D721Med (cell line): ENCODE measurements around the gene TMC3.
"Not testable (repeated sequence)": the region's sequence is repeated elsewhere in the genome, so short reads cannot be mapped to it uniquely, and the experiment has no call there.

Experiments used
- DNase-seq: peaks from one replicate; pipeline ENCODE4 v3.0.0; 2011; ENCODE audit warnings: low spot score; ENCODE audit not compliant: insufficient read length
- FAIRE-seq: peaks from 2 replicates; lab custom pipeline; 2011; peaks lifted over from hg19 to GRCh38; lab: Jason Lieb, UNC
- TF ChIP-seq, protein P1 (sequence below): IDR thresholded peaks from 2 replicates; pipeline ENCODE4 v1.5.1; 2012; ENCODE audit warnings: mild to moderate bottlenecking, control low read depth; ENCODE audit not compliant: insufficient read depth; ENCODE audit errors: missing control alignments

Gene TMC3

GRCh38 chr15:81349271-81349670, 24.7 kb downstream of the TMC3 start:
- FAIRE-seq (no peak), DNase-seq (no peak)
- TF ChIP-seq, protein P1, sequence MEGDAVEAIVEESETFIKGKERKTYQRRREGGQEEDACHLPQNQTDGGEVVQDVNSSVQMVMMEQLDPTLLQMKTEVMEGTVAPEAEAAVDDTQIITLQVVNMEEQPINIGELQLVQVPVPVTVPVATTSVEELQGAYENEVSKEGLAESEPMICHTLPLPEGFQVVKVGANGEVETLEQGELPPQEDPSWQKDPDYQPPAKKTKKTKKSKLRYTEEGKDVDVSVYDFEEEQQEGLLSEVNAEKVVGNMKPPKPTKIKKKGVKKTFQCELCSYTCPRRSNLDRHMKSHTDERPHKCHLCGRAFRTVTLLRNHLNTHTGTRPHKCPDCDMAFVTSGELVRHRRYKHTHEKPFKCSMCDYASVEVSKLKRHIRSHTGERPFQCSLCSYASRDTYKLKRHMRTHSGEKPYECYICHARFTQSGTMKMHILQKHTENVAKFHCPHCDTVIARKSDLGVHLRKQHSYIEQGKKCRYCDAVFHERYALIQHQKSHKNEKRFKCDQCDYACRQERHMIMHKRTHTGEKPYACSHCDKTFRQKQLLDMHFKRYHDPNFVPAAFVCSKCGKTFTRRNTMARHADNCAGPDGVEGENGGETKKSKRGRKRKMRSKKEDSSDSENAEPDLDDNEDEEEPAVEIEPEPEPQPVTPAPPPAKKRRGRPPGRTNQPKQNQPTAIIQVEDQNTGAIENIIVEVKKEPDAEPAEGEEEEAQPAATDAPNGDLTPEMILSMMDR = no peak

DNA sequence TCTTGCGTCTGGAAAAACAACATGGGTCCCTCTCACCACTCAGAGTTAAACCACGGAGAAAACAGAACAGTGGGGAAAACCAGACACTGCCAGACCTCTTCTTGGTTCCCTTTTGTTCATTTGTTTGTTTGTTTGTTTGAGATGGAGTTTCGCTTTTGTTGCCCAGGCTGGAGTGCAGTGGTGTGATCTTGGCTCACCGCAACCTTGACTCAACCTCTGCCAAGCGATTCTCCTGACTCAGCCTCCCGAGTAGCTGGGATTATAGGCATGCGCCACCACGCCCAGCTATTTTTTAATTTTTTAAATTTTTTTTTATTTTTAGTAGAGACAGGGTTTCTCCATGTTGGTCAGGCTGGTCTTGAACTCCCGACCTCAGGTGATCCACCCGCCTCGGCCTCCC, 25.3 kb downstream of the TMC3 start:
- not testable (repeated sequence) for DNase-seq, FAIRE-seq

DNA sequence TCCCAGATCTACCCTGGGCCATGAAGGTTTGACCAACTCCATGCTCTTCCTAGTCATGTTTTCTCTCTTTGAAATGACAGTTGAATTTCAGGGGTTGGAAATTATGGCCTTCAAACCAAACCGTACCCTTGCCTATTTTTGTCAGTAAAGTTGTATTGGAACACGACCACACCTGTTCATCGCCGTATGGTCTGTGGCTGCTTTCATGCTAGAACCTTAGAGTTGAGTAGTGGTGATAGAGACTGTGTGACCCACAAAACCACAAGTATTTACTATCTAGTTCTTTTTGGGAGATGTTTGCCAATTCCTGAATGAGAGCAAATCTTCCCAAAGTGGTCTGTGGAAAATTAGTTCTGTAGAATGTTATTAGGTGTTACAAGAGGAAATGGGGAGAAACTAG, 26.1 kb downstream of the TMC3 start:
- no peak for FAIRE-seq
- TF ChIP-seq, protein P1 = no peak

GRCh38 chr15:81346611-81347010, 27.4 kb downstream of the TMC3 start:
- TF ChIP-seq, protein P1 = no peak
- FAIRE-seq = no peak
- DNase-seq = no peak

More for the DNA sequence above, 26.1 kb downstream of the TMC3 start:
- no peak for DNase-seq

DNA sequence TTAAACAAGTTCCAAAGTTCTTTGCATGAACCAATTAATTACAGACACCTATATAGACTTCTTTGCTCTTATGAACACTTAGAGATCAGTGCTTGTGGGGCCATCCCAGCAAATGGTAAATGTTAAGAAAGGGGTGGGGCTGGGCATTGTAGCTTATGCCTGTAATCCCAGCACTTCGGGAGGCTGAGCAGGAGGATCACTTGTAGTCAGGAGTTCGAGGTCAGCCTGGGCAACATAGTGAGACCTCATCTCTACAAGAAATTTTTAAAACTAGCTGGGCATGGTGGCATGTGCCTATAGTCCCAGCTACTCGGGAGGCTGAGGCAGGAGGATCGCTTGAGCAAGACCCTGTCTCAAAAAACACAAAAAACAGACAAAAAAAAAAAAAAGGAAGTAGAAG, 30.6 kb downstream of the TMC3 start:
- TF ChIP-seq, protein P1 = no peak
- FAIRE-seq (no peak), DNase-seq (no peak)

DNA sequence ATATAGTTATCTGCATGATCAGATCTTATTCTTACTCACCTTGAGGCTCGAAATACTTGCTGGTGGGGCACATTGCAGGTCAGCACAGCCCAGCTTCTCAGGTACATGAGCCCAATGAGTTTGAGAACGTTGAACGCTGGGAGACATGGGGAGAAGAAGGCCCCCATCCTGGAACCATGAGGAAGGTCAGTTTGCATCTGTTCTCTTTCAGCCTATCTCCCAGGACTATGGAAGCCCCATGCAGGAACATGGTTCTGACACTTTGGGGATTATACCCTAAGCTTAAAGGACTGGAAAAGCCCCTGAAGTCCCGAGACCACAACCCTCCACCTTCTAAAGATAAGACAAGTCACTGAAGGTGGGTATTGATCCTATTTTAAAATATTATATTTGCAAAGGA, 32.7 kb downstream of the TMC3 start:
- FAIRE-seq (no peak), DNase-seq (no peak)
- TF ChIP-seq, protein P1 = no peak

DNA sequence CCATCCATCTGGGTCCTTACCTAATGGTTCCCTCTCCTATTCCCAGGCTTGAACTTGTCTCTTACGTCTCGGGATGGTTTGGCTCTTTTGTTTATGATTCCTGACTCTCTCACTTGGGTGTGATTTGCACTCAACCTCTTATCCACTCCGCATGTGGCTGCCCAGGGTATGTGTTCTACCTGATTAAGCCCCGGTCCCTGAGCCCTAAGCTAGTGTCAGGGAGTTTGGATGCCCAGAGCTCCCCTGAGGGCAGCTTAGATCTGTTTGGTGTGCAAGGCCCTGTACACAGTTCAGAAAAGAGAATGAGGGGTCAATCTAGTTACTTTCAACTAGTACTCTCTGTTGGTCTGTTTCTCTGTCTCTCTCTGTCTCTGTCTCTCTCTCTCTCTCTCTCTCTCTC, 34.2 kb downstream of the TMC3 start:
- TF ChIP-seq, protein P1 = no peak
- DNase-seq = no peak
- no peak for FAIRE-seq

DNA sequence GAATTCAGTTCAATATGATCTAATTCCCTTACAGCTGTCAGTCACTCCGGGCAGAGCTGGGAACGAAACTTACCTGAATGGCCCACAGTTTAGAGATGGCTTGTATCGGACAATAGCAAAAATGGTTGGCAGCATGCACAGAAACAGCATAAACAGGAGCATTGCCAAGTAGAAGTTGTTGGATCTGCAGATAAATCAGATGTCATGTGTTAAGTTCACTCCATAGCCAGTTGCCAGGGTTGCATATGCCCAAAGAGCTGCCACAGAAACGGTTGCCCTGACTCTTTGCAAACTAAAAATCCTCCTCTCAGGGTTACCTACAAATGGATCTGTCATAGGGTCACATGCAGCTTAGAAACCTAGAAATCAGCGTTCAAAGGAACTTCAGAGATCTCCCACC, 34.7 kb downstream of the TMC3 start:
- FAIRE-seq (no peak), DNase-seq (no peak)
- TF ChIP-seq, protein P1 = no peak
